Lung microvascular endothelial cell (primary cell): ENCODE results near the gene CADM1. TPM values are rescaled to one million over a fixed set of nuclear protein-coding genes. Genes with fewer than 3 reads are reported as not detected.

ENCODE experiments used
- DNase-seq, 2 donors: peaks; one replicate each; pipeline versions ENCODE4 v3.0.0 to v3.0.0-alpha.2; 2010; ENCODE audit warnings: low read depth in 2 of 2
- total RNA-seq: library from RNA; depleted of rRNA; stranded (reverse); fragments of >200 nt; gene quantifications from 2 replicates; pipeline ENCODE4 v1.2.1, GENCODE V29; 2014

CADM1 gene
- 0.22 and 0.40 TPM in 2 replicates for total RNA-seq

DNA sequence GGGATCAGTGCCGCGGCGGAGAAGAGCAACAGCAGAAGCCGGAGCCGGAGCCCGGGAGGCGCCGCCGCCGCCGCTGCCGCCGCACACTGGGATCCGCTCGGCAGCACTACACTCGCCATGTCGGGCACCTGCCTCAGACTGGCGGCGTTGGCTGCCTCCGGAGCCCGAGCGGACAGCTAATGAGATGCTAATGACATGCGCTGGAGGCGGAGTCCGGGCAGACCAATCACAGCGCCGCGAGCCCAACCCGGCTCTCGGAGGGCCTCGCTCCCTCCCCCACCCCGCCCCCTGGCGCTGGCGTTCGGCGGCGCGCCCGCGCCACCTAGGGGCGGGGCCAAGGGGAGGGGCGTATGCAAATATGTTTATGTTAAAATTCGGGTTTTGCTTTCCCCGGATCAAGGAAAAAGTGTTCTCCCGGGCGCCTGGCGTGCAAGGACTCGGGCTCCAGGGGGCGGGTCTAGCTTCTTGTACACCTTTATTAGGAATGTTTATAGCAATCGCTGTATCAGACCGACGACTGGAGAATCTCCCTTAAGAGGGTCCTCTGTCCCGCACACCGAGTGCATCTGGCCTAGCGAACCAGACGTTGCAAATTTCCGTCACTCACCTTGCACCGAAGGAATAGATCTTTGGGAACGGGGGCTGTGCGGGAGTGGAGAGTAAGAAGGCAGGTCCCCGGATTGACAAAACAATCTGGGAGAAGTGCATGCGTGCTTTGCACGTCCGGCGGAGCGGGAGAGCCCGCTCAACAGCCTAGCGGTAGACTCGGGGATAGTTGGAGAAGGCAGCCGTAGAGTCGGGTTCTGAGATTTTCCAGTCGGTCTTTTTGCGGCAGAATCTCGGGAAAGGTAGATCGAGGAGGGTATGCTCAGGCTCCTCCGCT is at the start of gene CADM1:
CADM1 (minus strand) TSS at position 140 of the 883 bp plus-strand sequence.
- DNase-seq = peak; percentile 75 to 91

DNA sequence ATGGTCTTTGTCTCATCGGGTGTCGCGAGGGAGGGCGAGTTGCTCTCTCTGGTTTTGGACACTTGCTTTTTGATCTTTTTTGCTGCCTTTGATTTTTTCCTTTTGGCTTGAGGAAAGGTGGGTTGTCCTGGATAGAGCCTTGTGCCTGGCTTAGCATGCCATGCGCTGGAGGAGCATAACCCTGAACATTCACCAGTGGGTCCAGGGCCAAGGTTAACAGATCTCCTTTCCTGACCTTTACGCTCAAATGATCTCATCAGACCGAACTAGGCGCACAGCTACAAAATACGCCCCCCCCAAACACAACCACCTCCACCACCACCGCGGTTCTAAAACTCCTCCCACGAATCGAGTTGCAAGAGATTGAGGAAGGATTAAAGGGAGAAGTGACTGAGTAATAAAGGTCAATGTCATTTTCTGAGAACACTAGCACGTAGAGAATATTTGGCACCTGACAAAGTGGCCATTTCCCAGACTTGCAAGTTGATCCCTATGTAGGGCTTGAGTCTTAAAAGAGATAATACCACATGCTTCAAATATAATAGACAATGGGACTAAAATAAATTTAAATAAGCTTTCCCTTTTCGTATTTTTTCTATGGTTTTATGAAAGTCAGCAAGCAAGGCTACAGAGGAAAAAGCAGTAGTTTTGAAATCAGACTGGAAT is 48.7 kb upstream of the CADM1 start:
- no peak for DNase-seq

- no peak for DNase-seq
These were observed 48.0 kb upstream of the CADM1 start for GRCh38 chr11:115552151-115552772.

DNA sequence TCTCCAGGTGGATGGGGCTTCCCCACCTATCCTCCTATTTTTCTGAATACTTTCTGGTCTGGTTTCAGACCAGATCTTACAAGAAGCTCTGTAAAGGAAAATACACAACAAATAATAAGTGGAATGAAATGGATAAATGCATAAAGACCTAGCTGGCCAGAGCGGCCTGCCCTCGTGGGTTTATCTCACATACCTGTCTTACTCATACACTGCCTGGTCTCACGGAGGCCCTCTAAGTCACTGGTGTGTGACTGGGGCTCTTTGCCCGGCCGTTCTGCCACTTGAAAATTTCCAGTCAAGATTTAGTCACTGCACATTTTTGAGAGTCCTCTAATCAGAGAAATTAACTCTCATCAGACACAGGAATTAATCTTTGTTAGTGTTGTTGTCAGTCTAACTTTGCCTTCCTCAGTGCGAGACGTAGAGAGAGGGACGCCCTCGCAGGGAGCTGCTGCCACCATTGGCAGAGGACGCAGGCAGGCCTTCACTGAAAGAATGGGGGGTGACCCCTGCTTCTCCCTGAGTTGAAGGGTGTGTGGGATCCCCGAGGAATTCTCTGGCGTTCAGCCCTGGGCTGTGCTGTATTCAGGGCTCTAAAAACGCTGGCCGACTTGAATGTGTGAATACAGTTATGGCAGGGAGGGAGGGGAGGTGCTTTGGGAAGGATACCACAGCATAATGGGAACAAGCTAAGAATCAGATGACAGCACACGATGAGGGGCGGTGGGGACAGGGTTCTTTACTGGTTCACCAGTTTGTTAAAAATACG is 46.3 kb upstream of the CADM1 start:
- no peak for DNase-seq

GRCh38 chr11:115548878-115549528 is 44.8 kb upstream of the CADM1 start:
- no peak for DNase-seq

DNA sequence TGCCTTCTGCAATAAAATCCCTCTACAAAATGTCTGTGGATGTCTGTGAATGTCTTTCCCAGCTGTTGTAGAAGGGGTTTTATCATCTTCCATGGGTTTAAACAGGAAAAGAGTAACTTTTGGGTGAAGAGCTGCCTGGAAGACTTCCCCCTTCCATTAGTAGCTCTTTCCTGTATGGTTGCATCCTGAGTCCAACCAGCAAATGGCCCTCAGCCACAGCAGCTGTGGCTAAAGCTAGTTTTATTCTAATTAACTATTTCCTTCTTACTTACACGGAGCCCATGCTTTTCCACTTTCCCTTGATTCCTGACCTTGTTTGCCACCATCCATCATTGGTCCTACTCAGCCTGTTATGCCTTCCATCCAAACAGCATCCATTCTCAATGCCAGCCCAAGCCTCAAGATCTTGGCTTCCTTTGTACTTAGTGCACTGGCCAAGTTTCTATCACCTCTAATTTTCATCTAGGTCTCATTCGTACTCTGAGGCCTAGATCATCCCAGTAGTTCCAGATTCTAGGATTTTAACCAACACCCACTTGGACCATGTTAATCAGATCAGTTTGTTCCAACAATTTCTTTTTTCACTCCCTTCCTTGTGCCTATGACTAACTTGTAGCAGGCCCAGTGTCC is 41.5 kb upstream of the CADM1 start:
- DNase-seq = no peak

GRCh38 chr11:115544422-115544948 is 40.3 kb upstream of the CADM1 start:
- DNase-seq = no peak

DNA sequence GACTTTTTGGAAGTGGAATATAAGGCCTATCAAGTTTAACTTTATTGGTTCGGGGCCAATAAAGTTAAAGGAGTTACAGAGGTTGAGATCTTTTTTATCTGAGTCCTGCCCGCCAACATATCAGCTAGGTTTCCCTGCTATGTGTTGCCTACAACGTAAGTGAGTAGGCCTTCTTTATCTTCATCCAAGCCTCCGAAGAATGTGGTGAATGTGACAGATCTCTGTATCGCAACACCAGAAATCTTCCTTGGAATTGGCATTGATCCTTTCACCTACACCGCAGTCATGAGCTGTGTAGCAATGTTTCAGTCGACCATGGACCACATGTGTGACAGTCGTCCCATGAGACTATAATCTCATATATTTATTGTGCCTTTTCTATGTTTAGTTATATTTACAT is 37.3 kb upstream of the CADM1 start:
- no peak for DNase-seq

GRCh38 chr11:115539844-115540243 is 35.6 kb upstream of the CADM1 start:
- no peak for DNase-seq

DNA sequence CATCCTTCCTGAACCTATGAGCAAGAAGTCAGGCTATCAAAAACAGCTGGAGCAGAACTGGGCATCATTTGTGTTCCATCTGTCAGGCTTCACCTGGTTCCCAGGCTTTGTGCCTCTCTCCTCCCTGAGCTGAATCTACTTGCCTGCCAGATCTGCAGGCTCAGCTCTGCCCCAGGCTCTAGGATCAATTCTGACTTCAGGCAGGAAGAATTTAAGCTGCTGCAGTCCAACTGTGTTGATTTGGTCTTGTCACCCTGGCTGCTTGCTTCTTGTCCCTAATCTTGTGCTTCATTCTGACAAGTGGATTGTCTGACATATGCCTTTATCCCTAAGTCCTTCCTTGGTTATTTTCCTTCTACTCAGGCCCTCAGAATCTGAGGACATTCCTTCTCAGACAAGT is 31.6 kb upstream of the CADM1 start:
- no peak for DNase-seq

GRCh38 chr11:115530752-115531151 is 26.5 kb upstream of the CADM1 start:
- no peak for DNase-seq

GRCh38 chr11:115528225-115528624 is 24.0 kb upstream of the CADM1 start:
- no peak for DNase-seq

DNA sequence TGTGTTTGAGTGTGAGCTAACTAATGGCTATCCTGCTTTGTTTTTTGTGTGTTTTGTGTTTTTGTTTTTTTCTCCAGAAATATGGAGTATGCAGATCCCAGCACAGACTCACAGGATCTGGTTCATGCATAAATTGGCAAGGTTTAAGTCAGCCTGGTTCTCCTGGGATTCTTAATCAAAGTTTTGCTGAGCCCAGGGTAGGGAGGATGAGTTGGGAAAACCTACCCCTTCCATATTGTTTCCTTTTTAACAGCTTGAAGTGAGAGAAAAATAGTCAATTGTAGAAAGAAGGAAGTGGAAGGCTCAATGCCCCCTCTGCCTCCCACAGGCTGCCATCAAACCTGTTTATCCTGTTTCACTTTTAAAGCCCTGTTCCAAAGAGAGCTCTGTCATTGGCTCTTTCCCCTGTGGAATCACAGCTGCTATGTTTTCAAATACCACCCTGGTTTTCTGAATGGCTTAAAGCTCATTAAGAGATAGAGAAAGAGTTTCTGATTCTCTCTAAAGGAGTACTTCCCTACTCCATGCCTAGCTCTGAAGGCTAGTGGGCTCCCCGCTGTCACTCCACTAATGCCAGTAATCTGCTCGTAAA is 23.4 kb upstream of the CADM1 start:
- DNase-seq = no peak

GRCh38 chr11:115525531-115526006 is 21.4 kb upstream of the CADM1 start:
- DNase-seq = no peak

DNA sequence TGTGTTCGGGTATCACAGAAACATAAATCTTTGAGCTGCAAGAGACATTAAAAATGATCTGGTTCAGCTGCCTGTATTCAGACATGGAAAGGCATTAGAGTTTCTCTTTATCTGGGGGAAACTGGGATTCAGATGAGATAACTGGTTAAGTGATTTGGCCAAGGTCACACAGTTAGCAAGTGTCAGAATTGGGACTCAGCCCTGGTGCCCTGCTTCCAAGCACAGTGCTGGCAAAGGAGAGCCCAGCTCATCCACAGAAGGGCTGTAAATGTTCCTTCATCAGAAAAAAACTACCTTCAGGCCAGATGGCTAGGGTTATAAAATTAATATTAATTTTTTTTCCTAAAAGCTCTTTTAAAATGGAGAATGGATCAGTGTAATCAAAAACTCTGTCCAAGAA is 20.4 kb upstream of the CADM1 start:
- no peak for DNase-seq

DNA sequence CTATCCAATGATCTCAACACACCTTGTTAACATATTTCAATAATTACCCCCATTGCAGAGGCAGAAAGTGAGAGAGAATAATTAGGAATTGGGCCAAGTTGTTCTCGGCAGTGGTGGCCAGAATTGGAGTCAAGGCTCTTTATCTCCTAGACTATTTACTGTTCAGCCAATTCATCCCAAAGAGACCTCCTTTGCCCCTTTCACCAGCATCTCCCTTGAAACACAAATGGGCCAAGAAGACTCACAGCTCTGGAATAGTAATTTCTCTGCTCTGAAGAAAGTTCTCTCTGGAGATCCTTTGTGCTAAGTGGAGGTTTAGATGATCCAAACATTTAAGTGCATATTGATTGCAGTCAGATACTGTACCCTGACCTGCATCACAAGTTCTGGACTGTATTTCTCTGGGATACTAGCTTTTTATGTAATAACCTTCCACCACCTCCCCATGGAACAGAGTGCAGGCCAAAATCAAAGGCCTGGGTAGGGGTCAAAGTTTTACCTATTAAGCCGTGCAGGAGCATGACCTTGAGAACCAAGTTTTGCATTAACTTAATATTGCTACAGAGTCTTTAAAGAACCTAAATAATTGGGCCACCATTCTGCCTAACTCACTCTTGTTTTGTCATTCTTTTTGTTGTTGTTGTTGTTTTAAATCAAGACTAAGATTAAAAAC is 19.6 kb upstream of the CADM1 start:
- no peak for DNase-seq

GRCh38 chr11:115522302-115522701 is 18.1 kb upstream of the CADM1 start:
- no peak for DNase-seq

DNA sequence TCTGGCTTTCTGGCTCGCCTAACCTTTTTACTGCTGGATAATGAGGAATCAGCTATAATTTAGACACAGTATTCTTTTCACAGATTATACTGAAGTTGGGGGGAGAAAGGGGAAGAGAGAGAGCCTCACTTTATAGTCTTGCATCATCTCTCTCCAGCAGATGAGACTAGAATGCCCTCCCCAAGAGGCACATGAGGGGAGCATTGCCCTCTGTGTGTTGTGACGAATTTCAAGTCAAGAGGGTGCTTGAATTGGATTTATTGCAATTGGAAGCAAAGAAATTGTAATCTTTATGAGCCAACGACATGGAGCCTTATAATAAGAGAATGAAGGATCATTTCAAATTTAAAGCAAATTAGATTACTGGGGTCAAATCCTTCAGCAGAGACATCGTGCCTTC is 17.6 kb upstream of the CADM1 start:
- no peak for DNase-seq

GRCh38 chr11:115518983-115519628 is 14.9 kb upstream of the CADM1 start:
- DNase-seq = no peak
